Caco-2 (cell line): ENCODE results near the gene PTPDC1. TPM values are rescaled to one million over a fixed set of nuclear protein-coding genes. Genes with fewer than 3 reads are reported as not detected.

ENCODE experiments used
- BruUV-seq: library from RNA; stranded (reverse); fragments of 400-500 nt; replicated peaks from 2 replicates; lab custom pipeline; 2021; lab: Mats Ljungman, UMichigan
- CTCF ChIA-PET: fragments of 300-600 bp; sonication (Branson Sonifier 250); formaldehyde crosslinking; loops from one replicate; lab custom pipeline; 2022; ENCODE audit warnings: antibody characterized with exemption; lab: Charles Lee
- POLR2A ChIA-PET: fragments of 300-600 bp; sonication (Branson Sonifier 250); formaldehyde crosslinking; loops from one replicate; lab custom pipeline; 2022; ENCODE audit warnings: antibody characterized with exemption; lab: Charles Lee
- DNase-seq, 2 experiments: peaks; one replicate each; pipeline versions ENCODE4 v3.0.0 to v3.0.0-alpha.2; 2020 to 2022
- H3K27me3 ChIP-seq: replicated peaks from 2 replicates; pipeline ENCODE4 v1.6.0; 2011; ENCODE audit warnings: low read length; ENCODE audit not compliant: control insufficient read depth, insufficient read depth
- H3K36me3 ChIP-seq: 2 replicates; pipeline ENCODE4 v1.5.1; 2011; ENCODE audit warnings: low read length; ENCODE audit not compliant: control insufficient read depth, insufficient read depth
- H3K4me1 ChIP-seq: fragments of 250-450 bp; sonication (Bioruptor Pico); 2 replicates; pipeline ENCODE4 v1.5.1; 2020; ENCODE audit warnings: mild to moderate bottlenecking
- H3K4me3 ChIP-seq: 2 replicates; pipeline ENCODE4 v1.5.1; 2011; ENCODE audit warnings: low read depth, mild to moderate bottlenecking, control low read depth, low read length
- H3K9me3 ChIP-seq: fragments of 250-450 bp; sonication (Bioruptor Pico); 2 replicates; pipeline ENCODE4 v1.5.1; 2020; ENCODE audit warnings: mild to moderate bottlenecking, moderate library complexity
- H3K27ac Mint-ChIP-seq: one replicate; pipeline ENCODE4 v1.8.0; 2022; ENCODE audit warnings: mixed read lengths; ENCODE audit not compliant: unreplicated experiment
- H3K27me3 Mint-ChIP-seq: one replicate; pipeline ENCODE4 v1.8.0; 2022; ENCODE audit warnings: mixed read lengths; ENCODE audit not compliant: insufficient read depth, unreplicated experiment
- H3K36me3 Mint-ChIP-seq: one replicate; pipeline ENCODE4 v1.8.0; 2022; ENCODE audit warnings: mild to moderate bottlenecking, mixed read lengths; ENCODE audit not compliant: insufficient read depth, unreplicated experiment
- H3K4me1 Mint-ChIP-seq: one replicate; pipeline ENCODE4 v1.8.0; 2022; ENCODE audit warnings: low read depth, mixed read lengths; ENCODE audit not compliant: unreplicated experiment
- H3K4me3 Mint-ChIP-seq: one replicate; pipeline ENCODE4 v1.8.0; 2022; ENCODE audit warnings: mild to moderate bottlenecking, moderate library complexity, mixed read lengths; ENCODE audit not compliant: unreplicated experiment
- H3K9me3 Mint-ChIP-seq: one replicate; pipeline ENCODE4 v1.8.0; 2022; ENCODE audit warnings: mixed read lengths; ENCODE audit not compliant: unreplicated experiment
- CTCF ChIP-seq, 2 experiments: fragments of 200-600 bp in 1 of 2; IDR thresholded peaks; 1 replicate in 1 of 2; 2 replicates in 1 of 2; pipeline versions ENCODE4 v1.5.1 to v1.8.0; 2011 to 2022; ENCODE audit warnings: antibody characterized with exemption in 1 of 2, control low read depth in 1 of 2, inconsistent platforms in 1 of 2, low read depth in 1 of 2, low read length in 1 of 2, mild to moderate bottlenecking in 1 of 2, moderate library complexity in 1 of 2; ENCODE audit not compliant: insufficient read depth in 1 of 2, severe bottlenecking in 1 of 2, unreplicated experiment in 1 of 2
- intact Hi-C: fragments of 100-400 bp; cut with micrococcal nuclease; formaldehyde crosslinking; loops from one replicate; pipeline ENCODE4 v1.10.0; 2022; ENCODE audit not compliant: unreplicated experiment
- total RNA-seq: library from RNA; stranded (reverse); gene quantifications from 2 replicates; pipeline ENCODE4 v1.2.3, GENCODE V29; 2022

PTPDC1 gene
- total RNA-seq, 1 experiment from 2014 or later: 5.9 TPM

GRCh38 chr9:94150279-94150828 is 66.1 kb downstream of the PTPDC1 start:
- Histone ChIP-seq H3K4me3 (no peak overlapping the region), H3K9me3 (no peaks in the 10 kb centered on the region), H3K4me1 (no peaks in the 10 kb centered on the region), H3K36me3 (no peaks in the 10 kb centered on the region), H3K27me3 (no peaks in the 10 kb centered on the region)
- Mint-ChIP-seq H3K27me3 (no peaks in the 10 kb centered on the region), H3K4me1 (no peaks in the 10 kb centered on the region), H3K27ac (peak overlapping the region; percentile 35), H3K4me3 (no peak overlapping the region), H3K36me3 (no peaks in the 10 kb centered on the region), H3K9me3 (no peaks in the 10 kb centered on the region)
- intact Hi-C loops: no loop called here
- no peak for TF ChIP-seq CTCF (IDR thresholded peaks at IDR 0.05; ENCODE audit: insufficient read depth in 1 of 2, low read depth in 1 of 2, low read length in 1 of 2, severe bottlenecking in 1 of 2, unreplicated experiment in 1 of 2)
- ChIA-PET CTCF (no interaction called here), POLR2A (interaction anchor here (0.9 kb wide), 1 partner anchor 16 kb away, joined by 5 read pairs; no protein-coding TSS in a partner anchor)
- BruUV-seq: no TSS peak
- no peak for DNase-seq

DNA sequence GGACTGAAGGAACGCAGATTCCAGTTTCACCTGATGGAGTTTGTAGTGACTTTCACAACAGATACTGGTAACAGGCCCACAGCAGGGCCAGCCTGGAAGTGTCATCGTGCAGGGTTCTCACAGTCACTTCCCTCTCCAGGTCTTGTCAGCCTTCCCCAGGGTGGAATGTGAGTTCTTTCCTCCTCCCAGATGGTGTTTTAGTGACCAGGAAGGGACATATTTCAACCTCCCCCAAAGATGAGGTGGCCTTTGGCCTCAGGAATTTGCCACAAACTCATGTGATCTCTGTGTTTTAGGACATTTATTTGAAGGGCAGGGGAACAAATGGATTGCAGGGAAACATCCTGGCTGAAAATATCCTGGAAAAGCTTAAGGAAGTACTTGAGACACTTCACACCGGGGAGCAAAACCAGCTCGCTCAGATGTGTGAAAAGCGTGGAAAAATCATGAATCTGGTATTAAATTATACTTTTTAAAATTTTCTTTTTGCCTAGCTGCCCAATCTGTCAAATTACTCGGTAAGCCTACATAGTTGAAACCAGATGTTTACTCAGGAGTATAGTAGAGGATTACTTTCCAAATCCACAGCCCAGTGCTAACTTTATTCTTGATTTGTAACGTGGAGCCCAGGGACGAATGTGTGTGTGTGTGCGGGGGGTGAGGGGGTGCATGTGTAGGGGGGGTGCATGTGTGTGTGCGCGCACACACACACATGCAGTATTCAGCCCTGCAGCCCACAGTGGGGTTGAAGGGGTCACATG is 66.8 kb downstream of the PTPDC1 start:
- Mint-ChIP-seq H3K27me3 (no peaks in the 10 kb centered on the region), H3K9me3 (no peaks in the 10 kb centered on the region), H3K4me1 (no peaks in the 10 kb centered on the region), H3K27ac (no peak overlapping the region), H3K36me3 (no peaks in the 10 kb centered on the region), H3K4me3 (no peak overlapping the region)
- intact Hi-C loops: no loop called here
- DNase-seq: peak in 1 of 2 experiments; percentile 9
- Histone ChIP-seq H3K4me3 (no peak overlapping the region), H3K9me3 (no peaks in the 10 kb centered on the region), H3K36me3 (no peaks in the 10 kb centered on the region), H3K4me1 (no peaks in the 10 kb centered on the region), H3K27me3 (no peaks in the 10 kb centered on the region)
- ChIA-PET CTCF (no interaction called here), POLR2A (no interaction called here)
- no peak for TF ChIP-seq CTCF (IDR thresholded peaks at IDR 0.05; ENCODE audit: insufficient read depth in 1 of 2, low read depth in 1 of 2, low read length in 1 of 2, severe bottlenecking in 1 of 2, unreplicated experiment in 1 of 2)
- BruUV-seq: no TSS peak

DNA sequence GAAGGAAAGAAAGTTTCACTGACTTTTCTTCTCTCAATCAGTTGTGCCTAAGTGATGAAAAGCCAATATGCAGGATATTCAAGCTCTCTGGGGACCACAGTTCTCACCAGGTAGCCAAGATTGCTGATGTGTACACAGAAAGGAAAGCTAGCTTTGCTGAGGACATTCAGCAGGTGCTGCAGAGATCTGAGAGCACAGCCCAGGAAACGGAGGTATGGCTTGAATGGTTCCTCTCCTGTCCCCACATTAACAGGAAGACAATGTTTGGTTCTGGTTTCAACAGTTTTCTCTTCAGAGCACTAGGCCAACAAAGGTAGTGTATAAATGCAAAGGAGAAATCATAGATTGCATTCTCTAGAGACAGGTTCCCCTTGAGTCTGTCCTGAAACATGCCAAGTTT is 69.6 kb downstream of the PTPDC1 start:
- Histone ChIP-seq H3K36me3 (no peaks in the 10 kb centered on the region), H3K9me3 (no peaks in the 10 kb centered on the region), H3K4me1 (no peaks in the 10 kb centered on the region), H3K4me3 (no peak overlapping the region), H3K27me3 (no peaks in the 10 kb centered on the region)
- DNase-seq: no peak
- Mint-ChIP-seq H3K36me3 (no peaks in the 10 kb centered on the region), H3K9me3 (no peaks in the 10 kb centered on the region), H3K27ac (no peak overlapping the region), H3K27me3 (no peaks in the 10 kb centered on the region), H3K4me1 (no peaks in the 10 kb centered on the region), H3K4me3 (no peak overlapping the region)
- ChIA-PET POLR2A (no interaction called here), CTCF (no interaction called here)
- intact Hi-C loops: no loop called here
- TF ChIP-seq CTCF (IDR thresholded peaks at IDR 0.05; ENCODE audit: insufficient read depth in 1 of 2, low read depth in 1 of 2, low read length in 1 of 2, severe bottlenecking in 1 of 2, unreplicated experiment in 1 of 2): no peak
- no TSS peak for BruUV-seq
